H7 (cell line): ENCODE results near the gene PPARA. TPM values are rescaled to one million over a fixed set of nuclear protein-coding genes. Genes with fewer than 3 reads are reported as not detected.
A peak's percentile ranks its signal among the peaks of the same experiment; 100 is the strongest.
"Not testable (repeated sequence)": the region's sequence is repeated elsewhere in the genome, so short reads cannot be mapped to it uniquely, and the experiment has no call there.

Experiments used
- DNase-seq: peaks from one replicate; pipeline ENCODE4 v3.0.0; 2012
- H3K27me3 ChIP-seq: 2 replicates; pipeline ENCODE4 v1.6.0; 2011; ENCODE audit warnings: mild to moderate bottlenecking, low read length; ENCODE audit not compliant: control insufficient read depth, insufficient read depth
- H3K36me3 ChIP-seq: replicated peaks from 2 replicates; pipeline ENCODE4 v1.5.1; 2011; ENCODE audit warnings: low read length; ENCODE audit not compliant: control insufficient read depth, insufficient read depth
- H3K4me3 ChIP-seq: 2 replicates; pipeline ENCODE4 v1.5.1; 2011; ENCODE audit warnings: low read depth, mild to moderate bottlenecking, control low read depth, low read length, moderate library complexity; ENCODE audit not compliant: insufficient read depth
- total RNA-seq: library from RNA; depleted of rRNA; stranded (reverse); fragments of >200 nt; shearing (Covaris generic); gene quantifications from 2 replicates; pipeline ENCODE4 v1.2.3, GENCODE V29; 2014

PPARA gene
- total RNA-seq, 1 experiment from 2014 or later: 1.2 TPM

- Histone ChIP-seq H3K4me3 (peak within 1 kb of the TSS; percentile 93), H3K27me3 (peaks cover 5% of the 10 kb centered on the region; the same call in 1 of the 2 replicates), H3K36me3 (no peaks in the 10 kb centered on the region)
- DNase-seq: peak; percentile 97
These were observed 99.9 kb downstream of the PPARA start, which contains the start of gene CDPF1 for GRCh38 chr22:46250035-46250782. Gene CDPF1 (minus strand): TSS chr22:46250293. CDS start chr22:46248284, 2,009 bp downstream.

DNA sequence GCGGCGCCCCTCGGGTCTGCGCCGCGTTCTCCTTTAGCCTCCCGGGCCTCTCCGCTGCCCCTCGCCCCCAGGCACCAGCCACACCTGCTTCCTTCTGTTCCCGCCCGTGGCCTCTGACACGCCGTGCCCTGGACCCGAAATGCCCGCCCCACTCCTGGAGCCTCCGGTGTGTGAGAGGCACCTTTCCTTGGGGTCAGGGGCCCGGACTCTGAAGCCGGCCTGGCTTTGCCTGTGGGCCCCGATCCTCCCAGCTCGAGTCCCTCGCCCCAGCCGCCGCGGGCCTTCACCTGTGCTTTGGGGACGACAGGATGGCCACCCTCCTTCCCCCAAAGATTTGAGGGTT, 100.4 kb downstream of the PPARA start:
- DNase-seq: no peak
- peak overlapping the region; percentile 93 for H3K4me3 ChIP-seq

DNA sequence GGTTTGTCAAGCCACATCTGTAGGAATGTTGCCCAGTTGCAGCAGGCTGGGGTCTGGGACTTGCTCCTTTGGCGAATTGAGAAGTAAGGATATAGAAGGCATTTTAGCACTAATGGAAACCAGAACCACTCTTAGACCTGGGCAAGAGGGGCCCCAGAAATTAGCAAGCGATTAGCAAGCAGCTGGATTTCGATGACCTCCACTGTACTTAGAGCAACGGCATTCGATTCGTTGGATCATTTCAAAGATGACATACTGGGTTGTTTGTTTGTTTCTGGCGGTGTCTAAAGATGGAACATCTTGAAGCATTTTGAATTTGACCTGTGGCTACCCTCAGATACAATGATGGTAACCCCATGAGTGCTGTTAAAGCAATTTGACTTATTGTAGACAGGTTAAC, 100.9 kb downstream of the PPARA start:
- H3K36me3 ChIP-seq: no peaks in the 10 kb centered on the region
- peak overlapping the region; percentile 93 for H3K4me3 ChIP-seq
- H3K27me3 ChIP-seq: peaks cover 5% of the 10 kb centered on the region; the same call in 1 of the 2 replicates
- DNase-seq: no peak

More for the DNA sequence above, 100.4 kb downstream of the PPARA start:
- H3K36me3 ChIP-seq: no peaks in the 10 kb centered on the region
- peaks cover 5% of the 10 kb centered on the region; the same call in 1 of the 2 replicates for H3K27me3 ChIP-seq

GRCh38 chr22:46251816-46252380, 101.6 kb downstream of the PPARA start:
- no peak for DNase-seq
- H3K27me3 ChIP-seq: peaks cover 5% of the 10 kb centered on the region; the same call in 1 of the 2 replicates
- no peak overlapping the region for H3K4me3 ChIP-seq
- H3K36me3 ChIP-seq: no peaks in the 10 kb centered on the region

GRCh38 chr22:46256358-46256958, 106.1 kb downstream of the PPARA start:
- no peak overlapping the region for H3K4me3 ChIP-seq
- DNase-seq: no peak
- H3K36me3 ChIP-seq: no peaks in the 10 kb centered on the region
- no peaks in the 10 kb centered on the region for H3K27me3 ChIP-seq

- Histone ChIP-seq H3K27me3 (peaks cover 7% of the 10 kb centered on the region; the same call in 1 of the 2 replicates), H3K4me3 (no peak overlapping the region), H3K36me3 (no peaks in the 10 kb centered on the region)
- no peak for DNase-seq
These were observed 109.0 kb downstream of the PPARA start for GRCh38 chr22:46259374-46259773.

DNA sequence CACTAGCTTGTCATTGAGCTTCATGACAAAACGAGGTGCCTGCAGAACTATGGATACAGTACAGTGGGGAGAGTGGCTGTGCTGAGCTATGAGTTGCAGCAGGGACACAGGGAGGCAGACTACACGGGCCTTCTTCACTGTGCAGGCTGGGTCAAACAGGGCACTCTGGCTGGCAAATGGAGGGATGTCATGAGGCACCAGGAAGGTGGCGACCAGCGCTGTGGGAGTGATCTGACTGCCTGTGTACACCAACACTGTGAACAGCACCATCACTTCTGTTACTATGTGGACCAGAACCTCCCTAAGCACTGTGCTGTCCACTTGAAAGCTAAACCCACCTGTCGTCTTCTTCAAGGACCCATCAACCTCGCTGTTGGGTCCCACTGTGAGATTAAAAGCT, 109.7 kb downstream of the PPARA start:
- H3K27me3 ChIP-seq: peaks cover 7% of the 10 kb centered on the region; the same call in 1 of the 2 replicates
- H3K4me3 ChIP-seq: no peak overlapping the region
- H3K36me3 ChIP-seq: no peaks in the 10 kb centered on the region
- no peak for DNase-seq

DNA sequence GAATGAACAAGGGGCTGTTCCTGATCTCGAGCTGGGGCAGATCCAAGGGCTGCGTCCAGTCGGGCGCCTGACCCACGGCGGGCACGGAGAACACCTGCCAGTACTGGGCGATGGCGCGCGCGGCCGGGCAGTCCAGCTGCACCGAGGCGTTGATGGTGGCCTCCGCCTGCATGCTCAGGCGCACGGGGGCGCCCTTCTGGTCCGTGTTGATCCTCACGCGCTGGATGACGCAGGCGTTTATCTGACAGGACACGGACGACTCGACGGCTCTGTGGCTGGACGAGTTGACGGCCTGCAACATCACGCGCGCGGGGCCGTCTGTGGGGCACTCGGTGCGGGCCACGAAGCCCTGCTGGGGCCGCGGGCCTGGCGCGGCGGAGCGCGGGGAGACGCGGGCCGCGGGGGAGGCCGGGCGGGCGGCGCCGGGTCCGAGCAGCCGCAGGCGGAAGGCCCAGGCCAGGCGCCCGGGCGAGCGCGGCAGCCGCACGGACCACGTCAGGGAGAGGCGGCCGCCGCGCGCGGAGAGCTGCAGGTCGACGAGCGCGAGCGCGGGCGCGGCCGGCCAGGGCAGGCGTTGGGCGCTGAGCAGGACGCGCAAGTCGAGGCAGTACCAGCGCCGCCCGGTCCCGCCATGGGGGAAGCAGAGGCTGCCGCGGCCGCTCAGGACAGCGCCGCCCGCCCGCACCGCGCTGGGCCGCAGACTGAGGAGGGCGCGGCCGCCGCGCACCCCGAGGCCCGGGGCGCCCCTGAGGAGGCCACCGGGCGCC, 112.3 kb downstream of the PPARA start:
- H3K27me3 ChIP-seq: peaks cover 7% of the 10 kb centered on the region; the same call in 1 of the 2 replicates
- peak overlapping the region; percentile 3; the same call in 1 of the 2 replicates for H3K4me3 ChIP-seq
- DNase-seq: peak; percentile 90
- H3K36me3 ChIP-seq: no peaks in the 10 kb centered on the region

GRCh38 chr22:46263216-46263590, 112.9 kb downstream of the PPARA start, which contains the start of gene PKDREJ:
Gene PKDREJ (minus strand): TSS chr22:46263343. CDS start chr22:46263322, 21 bp downstream.
- Histone ChIP-seq H3K36me3 (no peaks in the 10 kb centered on the region), H3K4me3 (peak within 1 kb of the TSS; percentile 3; the same call in 1 of the 2 replicates), H3K27me3 (peaks cover 7% of the 10 kb centered on the region; the same call in 1 of the 2 replicates)
- DNase-seq: no peak

DNA sequence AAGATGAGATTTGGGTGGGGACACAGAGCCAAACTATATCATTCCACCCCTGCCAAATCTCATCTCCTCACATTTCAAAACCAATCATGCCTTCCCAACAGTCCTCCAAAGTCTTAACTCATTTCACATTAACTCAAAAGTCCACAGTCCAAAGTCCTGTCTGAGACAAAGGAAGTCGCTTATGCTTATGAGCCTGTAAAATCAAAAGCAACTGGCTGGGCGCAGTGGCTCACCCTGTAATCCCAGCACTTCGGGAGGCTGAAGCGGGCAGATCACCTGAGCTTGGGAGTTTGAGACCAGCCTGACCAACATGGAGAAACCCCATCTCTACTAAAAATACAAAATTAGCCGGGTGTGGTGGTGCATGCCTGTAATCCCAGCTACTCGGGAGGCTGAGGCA, 114.2 kb downstream of the PPARA start:
- DNase-seq, H3K4me3 ChIP-seq, H3K27me3 ChIP-seq, H3K36me3 ChIP-seq: not testable (repeated sequence)

- H3K36me3 ChIP-seq, DNase-seq, H3K4me3 ChIP-seq, H3K27me3 ChIP-seq: not testable (repeated sequence)
These were observed 115.3 kb downstream of the PPARA start for GRCh38 chr22:46265627-46266026.

- peaks cover 1% of the 10 kb centered on the region for H3K36me3 ChIP-seq
- DNase-seq: peak; percentile 99
- peaks cover 7% of the 10 kb centered on the region; the same call in 1 of the 2 replicates for H3K27me3 ChIP-seq
- peak within 1 kb of the TSS; percentile 69 for H3K4me3 ChIP-seq
These were observed 117.3 kb downstream of the PPARA start, which contains the start of gene TTC38 for GRCh38 chr22:46267431-46268279. Gene TTC38 (plus strand): TSS chr22:46268008. CDS start chr22:46268040, 32 bp downstream.

GRCh38 chr22:46269564-46269963, 119.2 kb downstream of the PPARA start:
- peak; percentile 25 for DNase-seq
- Histone ChIP-seq H3K4me3 (no peak overlapping the region), H3K27me3 (no peaks in the 10 kb centered on the region), H3K36me3 (peaks cover 2% of the 10 kb centered on the region)
